Measurements from ENCODE around the gene GALNT1. TPM values are rescaled to one million over a fixed set of nuclear protein-coding genes. Genes with fewer than 3 reads are reported as not detected.

GALNT1 gene
- total RNA-seq, 2 donors from 2014 or later = 27.0 to 37.2 TPM

DNA sequence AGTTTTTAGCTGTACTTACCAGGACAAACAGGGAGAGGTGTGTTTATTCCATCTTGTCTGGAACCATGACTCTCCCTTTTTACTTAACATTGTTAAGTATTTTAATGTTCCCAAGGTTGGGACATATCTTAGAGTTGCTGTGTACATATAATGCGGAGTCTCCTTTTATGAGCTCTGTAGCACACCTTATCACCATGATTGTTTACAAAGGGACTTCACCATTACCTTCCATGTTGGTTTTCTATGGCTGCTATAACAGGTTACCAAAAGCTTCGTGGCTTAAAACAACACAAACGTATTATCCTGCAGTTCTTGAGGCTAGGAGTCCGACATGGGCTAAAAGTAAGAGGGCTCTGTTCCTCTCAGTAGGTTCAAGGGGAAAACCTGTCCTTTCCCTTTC, 164.3 kb downstream of the GALNT1 start:
- Histone ChIP-seq H3K27me3 (no peaks in the 10 kb centered on the region), H3K4me3 (no peak overlapping the region), H3K36me3 (replicated peaks in 1 of 2; ENCODE audit: insufficient read depth in 1 of 2, low read depth in 2 of 2) (no peaks in the 10 kb centered on the region), H3K27ac (no peak overlapping the region), H3K4me1 (no peaks in the 10 kb centered on the region), H3K9me3 (no peaks in the 10 kb centered on the region)
- intact Hi-C loops (cut with DNase I) = no loop called here
- ATAC-seq = no peak
- 68 to 70% methylated on average over 4 of the region's 4 CpGs for WGBS, 2 donors
- no peak for DNase-seq
- TF ChIP-seq, protein P1, sequence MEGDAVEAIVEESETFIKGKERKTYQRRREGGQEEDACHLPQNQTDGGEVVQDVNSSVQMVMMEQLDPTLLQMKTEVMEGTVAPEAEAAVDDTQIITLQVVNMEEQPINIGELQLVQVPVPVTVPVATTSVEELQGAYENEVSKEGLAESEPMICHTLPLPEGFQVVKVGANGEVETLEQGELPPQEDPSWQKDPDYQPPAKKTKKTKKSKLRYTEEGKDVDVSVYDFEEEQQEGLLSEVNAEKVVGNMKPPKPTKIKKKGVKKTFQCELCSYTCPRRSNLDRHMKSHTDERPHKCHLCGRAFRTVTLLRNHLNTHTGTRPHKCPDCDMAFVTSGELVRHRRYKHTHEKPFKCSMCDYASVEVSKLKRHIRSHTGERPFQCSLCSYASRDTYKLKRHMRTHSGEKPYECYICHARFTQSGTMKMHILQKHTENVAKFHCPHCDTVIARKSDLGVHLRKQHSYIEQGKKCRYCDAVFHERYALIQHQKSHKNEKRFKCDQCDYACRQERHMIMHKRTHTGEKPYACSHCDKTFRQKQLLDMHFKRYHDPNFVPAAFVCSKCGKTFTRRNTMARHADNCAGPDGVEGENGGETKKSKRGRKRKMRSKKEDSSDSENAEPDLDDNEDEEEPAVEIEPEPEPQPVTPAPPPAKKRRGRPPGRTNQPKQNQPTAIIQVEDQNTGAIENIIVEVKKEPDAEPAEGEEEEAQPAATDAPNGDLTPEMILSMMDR (IDR thresholded peaks at IDR 0.05) = no peak
- no peak for TF ChIP-seq POLR2A (IDR thresholded peaks at IDR 0.05)

DNA sequence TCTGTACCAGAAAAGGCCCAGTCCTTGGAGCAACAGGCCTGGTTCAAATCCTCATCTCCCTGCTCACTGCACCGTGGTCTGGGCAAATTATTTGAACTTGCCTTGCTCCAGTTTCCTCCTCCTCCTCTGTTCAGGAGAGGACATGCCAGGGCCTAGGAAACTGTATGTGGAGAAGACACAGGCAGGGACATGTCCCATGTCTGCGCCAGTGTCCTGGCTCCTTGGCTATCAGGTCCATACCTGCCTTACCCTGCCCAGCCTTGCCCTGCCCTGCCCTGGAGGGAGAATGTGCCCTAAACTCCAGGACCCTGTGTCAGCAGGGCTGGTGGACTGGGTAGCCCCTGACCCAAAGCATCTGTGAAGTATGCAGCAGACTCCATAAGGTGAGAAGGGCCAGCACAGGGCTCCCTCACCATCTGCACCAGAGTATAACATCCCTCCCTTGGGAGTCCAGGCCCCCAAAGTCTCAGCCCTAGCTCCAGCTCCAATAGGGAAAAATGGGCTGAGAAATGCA, 165.3 kb downstream of the GALNT1 start:
- DNase-seq = no peak
- intact Hi-C loops (cut with DNase I) = no loop called here
- no peak for ATAC-seq

DNA sequence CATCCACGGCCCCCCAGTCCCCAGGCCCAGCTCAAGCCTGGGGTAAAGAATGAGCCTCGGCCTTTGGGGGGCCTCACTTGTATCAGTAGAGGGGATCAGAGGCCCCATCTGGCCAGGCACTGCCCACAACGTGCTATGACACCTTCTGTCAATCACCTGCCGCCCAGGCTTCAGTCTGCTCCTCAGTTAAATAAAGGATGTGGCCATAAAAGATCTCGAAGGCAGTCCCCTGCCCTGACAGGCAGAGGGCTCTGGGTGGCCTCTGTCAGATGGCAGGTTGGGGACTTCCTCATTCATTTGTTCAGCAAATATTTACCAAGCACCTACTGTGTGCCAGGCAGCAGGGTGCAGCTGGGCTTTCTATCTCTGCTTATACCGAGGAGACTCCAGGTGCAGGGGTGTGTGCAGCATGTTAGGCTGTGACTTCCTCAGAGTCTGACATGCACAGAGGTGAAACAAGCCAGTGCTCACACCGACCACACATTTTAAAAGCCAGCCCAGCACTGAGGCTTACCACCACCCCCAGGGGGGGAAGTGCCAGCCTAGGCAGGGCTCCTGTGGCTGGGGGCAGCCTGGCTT, 166.4 kb downstream of the GALNT1 start:
- 53 to 60% methylated on average over 4 to 7 of the region's 7 CpGs for WGBS, 2 donors
- no peak overlapping the region for H3K4me3 ChIP-seq
- no peaks in the 10 kb centered on the region for H3K9me3 ChIP-seq
- intact Hi-C loops (cut with DNase I) = no loop called here
- no peak overlapping the region for H3K27ac ChIP-seq
- H3K36me3 ChIP-seq (replicated peaks in 1 of 2; ENCODE audit: insufficient read depth in 1 of 2, low read depth in 2 of 2) = no peaks in the 10 kb centered on the region
- no peak for TF ChIP-seq POLR2A (IDR thresholded peaks at IDR 0.05)
- TF ChIP-seq, protein P1 (IDR thresholded peaks at IDR 0.05) = no peak
- DNase-seq (no peak), ATAC-seq (no peak)
- H3K4me1 ChIP-seq = no peaks in the 10 kb centered on the region
- no peaks in the 10 kb centered on the region for H3K27me3 ChIP-seq

More for the DNA sequence above, 165.3 kb downstream of the GALNT1 start:
- Histone ChIP-seq H3K9me3 (no peaks in the 10 kb centered on the region), H3K4me1 (no peaks in the 10 kb centered on the region), H3K27me3 (no peaks in the 10 kb centered on the region), H3K36me3 (replicated peaks in 1 of 2; ENCODE audit: insufficient read depth in 1 of 2, low read depth in 2 of 2) (no peaks in the 10 kb centered on the region), H3K4me3 (no peak overlapping the region), H3K27ac (no peak overlapping the region)
- WGBS, 2 donors = 50 to 79% methylated on average over 1 to 2 of the region's 2 CpGs
- TF ChIP-seq POLR2A (IDR thresholded peaks at IDR 0.05) = no peak
- TF ChIP-seq, protein P1 (IDR thresholded peaks at IDR 0.05) = no peak

DNA sequence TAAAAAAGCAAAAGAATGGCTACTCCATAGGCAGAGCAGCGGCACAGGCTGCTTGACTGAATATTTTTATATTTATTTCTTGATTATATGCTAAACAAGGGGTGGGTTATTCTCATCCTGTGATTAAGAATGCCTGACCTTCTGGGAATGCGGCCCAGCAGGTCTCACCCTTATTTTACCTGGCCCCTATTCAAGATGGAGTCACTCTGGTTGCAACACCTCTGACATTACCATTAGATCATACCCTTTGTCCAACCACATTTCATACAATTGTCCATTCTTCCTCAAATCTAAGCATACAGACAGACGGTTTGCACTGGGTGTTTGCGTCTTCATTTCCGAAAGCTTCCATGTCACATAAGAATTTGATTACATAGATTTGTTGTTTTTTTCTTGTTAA, 168.2 kb downstream of the GALNT1 start:
- no peaks in the 10 kb centered on the region for H3K36me3 ChIP-seq (replicated peaks in 1 of 2; ENCODE audit: insufficient read depth in 1 of 2, low read depth in 2 of 2)

More for the DNA sequence above, 168.2 kb downstream of the GALNT1 start:
- H3K27ac ChIP-seq = no peak overlapping the region
- 68 to 71% methylated on average over 5 of the region's 5 CpGs for WGBS, 2 donors
- H3K27me3 ChIP-seq = no peaks in the 10 kb centered on the region
- no peak for TF ChIP-seq POLR2A (IDR thresholded peaks at IDR 0.05)
- TF ChIP-seq, protein P1 (IDR thresholded peaks at IDR 0.05) = no peak
- no peak for ATAC-seq
- no peak overlapping the region for H3K4me3 ChIP-seq
- intact Hi-C loops (cut with DNase I) = loop anchor here (10.0 kb wide), 1 partner anchor 195 kb away; no protein-coding TSS in a partner anchor
- no peak for DNase-seq
- H3K4me1 ChIP-seq = no peaks in the 10 kb centered on the region
- H3K9me3 ChIP-seq = no peaks in the 10 kb centered on the region
